OCI-LY7 (cell line): ENCODE measurements around the gene PRLHR. TPM values are rescaled to one million over a fixed set of nuclear protein-coding genes. Genes with fewer than 3 reads are reported as not detected.

ENCODE experiments used
- BruUV-seq: library from RNA; stranded (reverse); fragments of 400-500 nt; replicated peaks from 2 replicates; lab custom pipeline; 2021; lab: Mats Ljungman, UMichigan
- CTCF ChIA-PET: fragments of 300-600 bp; sonication (Branson Sonifier 250); formaldehyde crosslinking; loops from one replicate; lab custom pipeline; 2022; ENCODE audit warnings: antibody characterized with exemption; ENCODE audit not compliant: unreplicated experiment; lab: Charles Lee
- POLR2A ChIA-PET: fragments of 300-600 bp; sonication (Branson Sonifier 250); formaldehyde crosslinking; loops from one replicate; lab custom pipeline; 2022; ENCODE audit warnings: antibody characterized with exemption; lab: Charles Lee
- DNase-seq: peaks from one replicate; pipeline ENCODE4 v3.0.0-alpha.2; 2015; ENCODE audit warnings: low spot score
- H2AFZ ChIP-seq: fragments of 200-600 bp; sonication (generic), shearing (Covaris generic); 2 replicates; pipeline ENCODE4 v1.6.1; 2014; ENCODE audit warnings: mild to moderate bottlenecking, antibody characterized with exemption, low read length, moderate library complexity
- H3K27ac ChIP-seq: fragments of 200-600 bp; sonication (generic); 2 replicates; pipeline ENCODE4 v1.5.1; 2014; ENCODE audit warnings: mixed run types, low read depth, mild to moderate bottlenecking, moderate library complexity, low read length, inconsistent platforms; ENCODE audit not compliant: poor library complexity, severe bottlenecking
- H3K36me3 ChIP-seq: fragments of 200-600 bp; sonication (generic); 2 replicates; pipeline ENCODE4 v1.6.1; 2014; ENCODE audit warnings: mild to moderate bottlenecking, antibody characterized with exemption, low read length, moderate library complexity, mixed read lengths; ENCODE audit not compliant: insufficient read depth
- H3K4me1 ChIP-seq: fragments of 200-600 bp; sonication (generic); 2 replicates; pipeline ENCODE4 v1.5.1; 2014; ENCODE audit warnings: mild to moderate bottlenecking, low read length; ENCODE audit not compliant: insufficient read depth, poor library complexity, severe bottlenecking
- H3K4me2 ChIP-seq: fragments of 200-600 bp; sonication (generic); 2 replicates; pipeline ENCODE4 v1.6.1; 2014; ENCODE audit warnings: mild to moderate bottlenecking, low read length
- H3K4me3 ChIP-seq: fragments of 200-600 bp; sonication (generic); 2 replicates; pipeline ENCODE4 v1.5.1; 2014; ENCODE audit warnings: mild to moderate bottlenecking, low read depth, low read length; ENCODE audit not compliant: poor library complexity, severe bottlenecking
- H3K79me2 ChIP-seq: fragments of 200-600 bp; sonication (generic); 2 replicates; pipeline ENCODE4 v1.6.1; 2016; ENCODE audit warnings: low read depth, mild to moderate bottlenecking, low read length, moderate library complexity, mixed read lengths; ENCODE audit not compliant: insufficient read depth
- H3K9me2 ChIP-seq: fragments of 200-600 bp; sonication (generic); 2 replicates; pipeline ENCODE4 v1.6.1; 2016; ENCODE audit warnings: mild to moderate bottlenecking, low read length, mixed read lengths; ENCODE audit not compliant: insufficient read depth
- H3K9me3 ChIP-seq: fragments of 200-600 bp; sonication (generic); 2 replicates; pipeline ENCODE4 v1.6.1; 2014; ENCODE audit warnings: mild to moderate bottlenecking, mixed run types, low read length, mixed read lengths
- H4K20me1 ChIP-seq: fragments of 200-600 bp; sonication (generic); 2 replicates; pipeline ENCODE4 v1.6.1; 2014; ENCODE audit warnings: mild to moderate bottlenecking, antibody characterized with exemption, low read length, moderate library complexity, mixed read lengths; ENCODE audit not compliant: insufficient read depth
- CTCF ChIP-seq: fragments of 200-600 bp; sonication (generic); conservative IDR thresholded peaks from 2 replicates; pipeline ENCODE4 v1.5.1; 2014; ENCODE audit warnings: mild to moderate bottlenecking, antibody characterized with exemption, low read length, moderate library complexity, mixed read lengths
- EZH2phosphoT487 ChIP-seq: fragments of 200-600 bp; sonication (generic); IDR thresholded peaks from 2 replicates; pipeline ENCODE4 v1.6.1; 2018; ENCODE audit warnings: low read depth, borderline replicate concordance, mild to moderate bottlenecking, mixed run types, antibody characterized with exemption, low read length, moderate library complexity, mixed read lengths
- intact Hi-C: fragments of 100-400 bp; cut with micrococcal nuclease; formaldehyde crosslinking; loops from one replicate; pipeline ENCODE4 v1.10.0; 2022; ENCODE audit not compliant: unreplicated experiment
- total RNA-seq, 2 experiments: library from RNA; depleted of rRNA in 1 of 2; stranded (reverse); fragments of >200 nt in 1 of 2; shearing (Covaris generic) in 1 of 2; gene quantifications; 2 replicates each; pipeline ENCODE4 v1.2.3, GENCODE V29; 2014 to 2022

PRLHR gene
- total RNA-seq, 2 experiments from 2014 or later = not detected

DNA sequence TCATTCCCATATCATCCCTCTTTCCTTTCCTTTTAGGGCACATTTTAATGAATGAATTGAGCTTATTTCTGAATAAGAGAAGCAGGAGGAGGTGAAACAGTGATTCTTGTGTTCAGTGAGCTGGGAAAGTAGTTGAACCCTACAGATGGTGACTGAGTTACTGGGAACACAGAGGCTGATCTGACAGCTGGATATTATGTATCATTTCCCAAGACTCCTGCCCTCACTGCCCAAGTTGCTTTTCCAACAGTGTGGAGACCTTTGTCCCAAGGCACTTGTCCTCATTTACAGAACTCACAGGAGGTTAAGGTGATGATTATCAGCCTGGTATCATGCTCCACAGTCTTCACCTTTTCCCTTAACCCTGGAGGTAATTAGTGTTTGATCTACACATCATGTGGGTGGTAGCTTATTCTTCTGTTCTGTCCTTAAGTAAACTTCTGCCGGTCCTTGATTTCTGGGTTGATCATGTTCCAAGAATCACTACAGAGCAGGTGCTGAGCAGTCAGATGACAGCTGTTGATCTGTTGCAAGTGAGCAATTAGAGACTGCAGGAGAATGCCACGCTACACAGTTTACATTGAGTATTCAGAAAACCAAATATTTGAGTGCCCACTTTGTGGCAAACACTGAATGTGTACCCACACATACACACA lies 2.6 kb downstream of the PRLHR start:
- intact Hi-C loops = no loop called here
- ChIA-PET POLR2A (interaction anchor here (1.3 kb wide), 1 partner anchor 9 kb away, joined by 3 read pairs; no protein-coding TSS in a partner anchor), CTCF (no interaction called here)
- Histone ChIP-seq H3K36me3 (no peaks in the 10 kb centered on the region), H2AFZ (no peak overlapping the region), H4K20me1 (no peaks in the 10 kb centered on the region), H3K4me2 (no peak overlapping the region), H3K79me2 (no peaks in the 10 kb centered on the region), H3K9me2 (no peaks in the 10 kb centered on the region), H3K27ac (no peak overlapping the region), H3K4me1 (no peaks in the 10 kb centered on the region), H3K9me3 (no peaks in the 10 kb centered on the region), H3K4me3 (no peak overlapping the region)
- TF ChIP-seq CTCF (no peak), EZH2phosphoT487 (no peak)
- no TSS peak for BruUV-seq
- DNase-seq = no peak

GRCh38 chr10:118590334-118590733 lies 5.1 kb downstream of the PRLHR start:
- H3K79me2 ChIP-seq = no peaks in the 10 kb centered on the region
- H4K20me1 ChIP-seq = no peaks in the 10 kb centered on the region
- intact Hi-C loops = no loop called here
- no TSS peak for BruUV-seq
- ChIA-PET POLR2A (interaction anchor here (1.4 kb wide), 1 partner anchor 10 kb away, joined by 5 read pairs; no protein-coding TSS in a partner anchor), CTCF (no interaction called here)
- DNase-seq = no peak
- TF ChIP-seq CTCF (no peak), EZH2phosphoT487 (no peak)
- no peak overlapping the region for H3K4me2 ChIP-seq
- no peak overlapping the region for H2AFZ ChIP-seq
- H3K9me2 ChIP-seq = no peaks in the 10 kb centered on the region
- H3K27ac ChIP-seq = no peak overlapping the region
- H3K4me3 ChIP-seq = no peak overlapping the region
- H3K9me3 ChIP-seq = no peaks in the 10 kb centered on the region
- no peaks in the 10 kb centered on the region for H3K4me1 ChIP-seq
- H3K36me3 ChIP-seq = no peaks in the 10 kb centered on the region

DNA sequence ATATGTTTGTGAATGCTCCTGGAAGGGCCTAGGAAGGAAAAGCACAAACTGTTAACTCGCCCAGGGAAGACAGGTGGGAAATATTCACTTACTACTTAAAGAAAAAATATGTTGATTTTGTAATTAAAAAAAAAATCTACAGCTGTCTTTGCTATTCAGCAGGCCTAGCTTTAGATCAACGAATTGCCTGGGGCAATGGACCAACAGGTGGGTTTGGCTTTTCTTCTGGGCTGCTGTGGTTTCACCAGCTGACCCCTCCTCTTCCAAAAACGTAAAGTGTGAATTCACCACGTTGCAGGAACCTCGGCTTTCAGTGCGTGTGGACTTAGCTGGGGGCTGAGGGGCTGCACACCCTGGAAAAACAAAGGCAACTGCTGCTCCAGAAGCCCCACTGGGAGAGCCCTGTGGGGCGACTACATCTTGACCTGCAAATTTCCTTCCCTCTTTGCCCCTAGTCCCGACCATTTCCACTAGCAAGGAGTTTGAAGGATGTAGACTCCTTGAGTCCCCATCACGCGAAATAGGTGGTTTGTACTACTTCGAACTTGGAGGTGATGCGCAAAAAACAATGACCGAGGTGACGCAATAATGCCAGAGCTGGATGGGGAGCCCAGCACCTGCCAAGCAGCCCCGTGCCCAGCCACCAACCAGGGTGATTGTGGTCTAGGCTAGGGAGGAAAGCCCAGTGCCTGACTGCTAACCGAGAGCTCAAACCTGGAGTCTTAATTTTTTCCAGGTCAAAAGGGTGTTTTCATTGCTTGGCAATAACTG lies 7.4 kb downstream of the PRLHR start:
- no TSS peak for BruUV-seq
- CTCF ChIA-PET = no interaction called here
- Histone ChIP-seq H3K9me2 (no peaks in the 10 kb centered on the region), H3K9me3 (no peaks in the 10 kb centered on the region), H3K4me2 (no peak overlapping the region), H3K4me3 (no peak overlapping the region), H4K20me1 (no peaks in the 10 kb centered on the region), H3K27ac (no peak overlapping the region), H2AFZ (no peak overlapping the region), H3K79me2 (no peaks in the 10 kb centered on the region), H3K36me3 (no peaks in the 10 kb centered on the region), H3K4me1 (no peaks in the 10 kb centered on the region)
- intact Hi-C loops = no loop called here
- no peak for TF ChIP-seq CTCF
- TF ChIP-seq EZH2phosphoT487 = no peak
- no peak for DNase-seq
- POLR2A ChIA-PET = no interaction called here
